ENCODE data around the gene CDC42EP3.

Gene CDC42EP3

DNA sequence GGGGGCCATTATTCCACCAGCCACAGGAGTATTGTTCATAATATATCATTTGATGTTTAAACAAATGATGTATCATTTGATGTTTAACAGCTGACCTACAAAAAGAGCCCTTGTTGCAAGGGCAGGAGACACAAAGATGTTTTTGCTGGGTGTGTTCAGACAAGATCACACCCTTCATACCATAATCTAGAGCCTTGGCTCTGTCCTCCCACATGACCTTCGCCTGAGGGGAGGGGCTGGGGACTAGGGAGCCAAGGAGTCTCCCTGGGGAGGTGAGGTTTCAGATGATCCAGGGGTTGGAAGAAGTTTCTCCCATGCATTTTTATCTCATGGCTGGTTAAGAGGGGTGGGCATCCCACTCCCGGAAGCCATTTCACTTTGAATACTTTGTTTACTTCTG, 33.5 kb downstream of the CDC42EP3 start:
- no peak for DNase-seq (ENCODE audit: low read depth)
- H3K4me3 ChIP-seq (ENCODE audit: low read length), result no peak overlapping the region
- TF ChIP-seq, protein P1, sequence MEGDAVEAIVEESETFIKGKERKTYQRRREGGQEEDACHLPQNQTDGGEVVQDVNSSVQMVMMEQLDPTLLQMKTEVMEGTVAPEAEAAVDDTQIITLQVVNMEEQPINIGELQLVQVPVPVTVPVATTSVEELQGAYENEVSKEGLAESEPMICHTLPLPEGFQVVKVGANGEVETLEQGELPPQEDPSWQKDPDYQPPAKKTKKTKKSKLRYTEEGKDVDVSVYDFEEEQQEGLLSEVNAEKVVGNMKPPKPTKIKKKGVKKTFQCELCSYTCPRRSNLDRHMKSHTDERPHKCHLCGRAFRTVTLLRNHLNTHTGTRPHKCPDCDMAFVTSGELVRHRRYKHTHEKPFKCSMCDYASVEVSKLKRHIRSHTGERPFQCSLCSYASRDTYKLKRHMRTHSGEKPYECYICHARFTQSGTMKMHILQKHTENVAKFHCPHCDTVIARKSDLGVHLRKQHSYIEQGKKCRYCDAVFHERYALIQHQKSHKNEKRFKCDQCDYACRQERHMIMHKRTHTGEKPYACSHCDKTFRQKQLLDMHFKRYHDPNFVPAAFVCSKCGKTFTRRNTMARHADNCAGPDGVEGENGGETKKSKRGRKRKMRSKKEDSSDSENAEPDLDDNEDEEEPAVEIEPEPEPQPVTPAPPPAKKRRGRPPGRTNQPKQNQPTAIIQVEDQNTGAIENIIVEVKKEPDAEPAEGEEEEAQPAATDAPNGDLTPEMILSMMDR (IDR thresholded peaks at IDR 0.05; ENCODE audit: insufficient read depth, low read depth, low read length, missing control alignments), result no peak

DNA sequence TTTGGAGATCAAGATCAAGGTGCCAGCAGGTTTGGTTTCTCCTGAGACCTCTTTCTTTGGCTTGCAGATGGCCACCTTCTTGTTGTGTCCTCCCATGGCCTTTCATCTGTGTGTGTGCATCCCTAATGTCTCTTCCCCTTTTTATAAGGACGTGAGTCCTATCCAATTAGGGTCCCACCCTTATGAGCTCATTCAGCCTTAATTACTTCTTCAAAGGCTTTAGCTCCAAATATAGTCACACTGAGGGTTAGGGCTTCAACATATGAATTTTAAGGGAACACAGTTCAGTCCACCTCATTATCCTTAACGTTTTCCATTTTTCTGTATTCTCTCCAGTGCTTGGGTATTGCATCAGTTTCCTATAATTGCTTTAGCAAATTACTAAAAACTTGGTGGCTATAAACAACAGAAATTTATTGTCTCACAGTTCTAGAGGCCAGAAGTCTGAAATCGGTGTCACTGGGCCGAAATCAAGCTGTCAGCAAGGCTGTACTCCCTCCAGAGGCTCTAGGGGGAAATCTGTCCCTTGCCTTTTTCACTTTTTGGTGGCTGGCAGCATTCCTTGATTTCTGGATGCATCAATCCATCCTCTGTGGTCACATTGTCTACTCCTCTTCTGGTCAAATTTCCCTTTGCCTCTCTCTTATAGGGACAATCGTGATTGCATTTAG, 34.1 kb downstream of the CDC42EP3 start:
- TF ChIP-seq, protein P1 (IDR thresholded peaks at IDR 0.05; ENCODE audit: insufficient read depth, low read depth, low read length, missing control alignments), result no peak
- no peak for DNase-seq (ENCODE audit: low read depth)
- H3K4me3 ChIP-seq (ENCODE audit: low read length), result no peak overlapping the region

DNA sequence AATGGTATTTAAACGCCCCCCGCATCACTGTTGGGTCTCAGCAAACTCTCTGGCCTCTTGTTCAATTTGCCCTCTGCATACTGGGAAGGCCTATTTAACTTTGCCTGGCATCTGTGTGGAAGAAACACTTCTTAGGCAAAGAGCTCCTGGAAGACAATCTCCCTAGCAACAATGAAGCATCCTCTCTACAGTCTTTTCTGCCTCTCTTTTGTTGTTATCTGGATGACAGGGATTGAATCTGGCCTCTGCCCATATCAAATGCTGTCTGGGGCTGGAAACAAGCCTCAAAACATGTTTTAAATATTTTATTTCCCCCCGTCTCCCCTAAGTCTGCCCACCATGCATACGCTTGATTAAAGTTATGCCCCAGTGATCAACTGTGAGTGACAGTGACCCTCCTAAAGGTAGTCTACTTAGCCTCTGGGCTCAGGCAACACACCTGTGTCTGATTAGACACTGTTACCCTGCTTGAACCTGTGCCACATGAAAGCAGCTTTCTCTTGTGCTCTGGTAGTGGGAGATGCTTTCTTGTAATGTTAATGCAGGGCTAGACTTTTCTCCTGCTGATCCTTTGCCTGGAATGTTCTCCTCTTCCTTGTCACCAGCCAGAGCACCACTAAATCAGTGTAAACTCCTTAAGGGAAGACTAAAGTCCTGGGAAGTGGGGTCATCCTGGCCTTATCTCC, 34.9 kb downstream of the CDC42EP3 start:
- no peak for DNase-seq (ENCODE audit: low read depth)
- no peak overlapping the region for H3K4me3 ChIP-seq (ENCODE audit: low read length)
- TF ChIP-seq, protein P1 (IDR thresholded peaks at IDR 0.05; ENCODE audit: insufficient read depth, low read depth, low read length, missing control alignments), result no peak

DNA sequence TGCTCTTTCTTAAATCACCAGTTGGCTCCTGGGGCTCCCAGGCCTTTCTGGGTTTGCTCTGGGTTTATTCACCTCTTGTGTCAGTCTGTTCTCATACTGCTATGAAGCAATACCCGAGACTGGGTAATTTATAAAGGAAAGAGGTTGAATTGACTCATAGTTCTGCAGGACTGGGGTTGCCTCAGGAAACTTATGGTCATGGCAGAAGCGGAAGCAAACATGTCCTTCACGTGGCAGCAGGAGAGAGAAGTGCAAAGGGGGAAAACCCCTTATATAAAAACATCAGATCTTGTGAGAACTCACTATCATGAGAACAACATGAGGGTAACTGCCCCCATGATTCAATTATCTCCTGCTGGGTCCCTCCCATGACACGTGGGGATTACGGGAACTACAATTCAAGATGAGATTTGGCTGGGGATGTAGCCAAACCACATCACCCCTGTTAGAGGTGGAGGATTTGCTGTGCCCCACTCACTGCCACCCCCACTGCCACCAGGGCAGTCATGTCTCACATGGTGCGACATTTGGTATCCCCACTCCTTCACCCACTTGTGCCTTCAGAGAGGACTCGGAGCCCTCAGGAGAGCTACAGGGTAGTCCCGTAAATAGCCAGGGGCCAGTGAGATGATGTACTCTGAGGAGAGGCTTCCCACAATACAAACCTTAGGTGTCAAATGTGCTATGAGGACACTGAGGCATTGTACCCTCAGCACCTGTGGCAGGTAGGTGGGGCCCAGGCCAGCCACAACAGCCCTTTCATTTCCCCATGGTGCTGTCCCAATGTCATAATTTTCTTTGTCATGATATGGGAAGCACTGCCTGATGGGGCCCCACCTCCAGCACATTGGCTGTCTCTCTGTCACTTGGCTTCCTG, 35.7 kb downstream of the CDC42EP3 start:
- DNase-seq (ENCODE audit: low read depth), result peak; percentile 97
- TF ChIP-seq, protein P1 (IDR thresholded peaks at IDR 0.05; ENCODE audit: insufficient read depth, low read depth, low read length, missing control alignments), result no peak
- H3K4me3 ChIP-seq (ENCODE audit: low read length), result no peak overlapping the region

DNA sequence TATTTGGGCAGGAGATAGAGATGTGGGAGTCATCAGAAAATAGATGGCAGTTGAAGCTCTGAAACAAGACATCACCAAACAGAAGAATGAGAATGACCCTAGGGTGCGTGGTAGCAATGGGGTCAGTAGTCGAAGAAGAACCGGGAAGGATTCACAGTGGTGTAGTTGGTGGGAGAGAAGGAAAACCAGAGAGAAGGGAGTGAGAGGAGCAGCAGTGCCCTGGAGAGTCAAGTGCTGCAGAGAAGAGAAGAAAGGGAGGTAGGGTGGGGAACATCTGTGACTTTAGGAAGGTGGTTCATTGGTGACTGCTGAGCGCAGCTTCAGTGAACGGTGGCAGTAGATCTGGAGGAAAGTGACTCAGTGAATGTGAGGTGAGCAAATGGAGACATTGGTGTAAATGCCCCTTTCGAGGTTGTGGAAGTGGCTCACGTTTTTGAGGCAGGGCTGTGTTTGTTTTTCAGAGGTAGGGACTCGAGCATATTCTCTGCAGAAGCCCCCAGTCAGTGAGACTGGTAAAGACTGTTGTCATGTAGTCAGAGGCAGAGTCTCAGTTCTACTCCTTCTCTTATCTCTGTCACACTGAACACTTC, 36.4 kb downstream of the CDC42EP3 start:
- TF ChIP-seq, protein P1 (IDR thresholded peaks at IDR 0.05; ENCODE audit: insufficient read depth, low read depth, low read length, missing control alignments), result no peak
- no peak overlapping the region for H3K4me3 ChIP-seq (ENCODE audit: low read length)
- DNase-seq (ENCODE audit: low read depth), result no peak

DNA sequence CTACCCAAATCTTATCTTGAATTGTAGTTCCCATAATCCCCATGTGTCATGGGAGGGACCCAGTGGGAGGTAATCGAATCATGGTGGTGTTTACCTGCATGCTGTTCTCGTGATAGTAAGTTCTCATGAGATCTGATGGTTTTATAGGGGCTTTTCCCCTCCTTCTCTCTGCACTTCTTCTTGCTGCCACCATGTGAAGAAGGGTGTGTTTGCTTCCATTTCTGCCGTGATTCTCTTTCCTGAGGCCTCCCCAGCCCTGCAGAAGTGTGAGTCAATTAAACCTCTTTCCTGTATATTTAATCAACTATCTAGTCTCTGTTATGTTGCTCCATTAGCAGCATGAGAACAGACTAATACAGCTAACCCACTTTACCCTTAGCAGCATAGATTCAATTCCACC, 37.6 kb downstream of the CDC42EP3 start:
- TF ChIP-seq, protein P1 (IDR thresholded peaks at IDR 0.05; ENCODE audit: insufficient read depth, low read depth, low read length, missing control alignments), result no peak
- H3K4me3 ChIP-seq (ENCODE audit: low read length), result no peak overlapping the region
- DNase-seq (ENCODE audit: low read depth), result no peak

Data from epithelial cell of esophagus (primary cell).